ENCODE measurements around the gene NACC1. TPM values are rescaled to one million over a fixed set of nuclear protein-coding genes. Genes with fewer than 3 reads are reported as not detected.

NACC1 gene
- total RNA-seq, 1 experiment from 2014 or later: 55.9 TPM

DNA sequence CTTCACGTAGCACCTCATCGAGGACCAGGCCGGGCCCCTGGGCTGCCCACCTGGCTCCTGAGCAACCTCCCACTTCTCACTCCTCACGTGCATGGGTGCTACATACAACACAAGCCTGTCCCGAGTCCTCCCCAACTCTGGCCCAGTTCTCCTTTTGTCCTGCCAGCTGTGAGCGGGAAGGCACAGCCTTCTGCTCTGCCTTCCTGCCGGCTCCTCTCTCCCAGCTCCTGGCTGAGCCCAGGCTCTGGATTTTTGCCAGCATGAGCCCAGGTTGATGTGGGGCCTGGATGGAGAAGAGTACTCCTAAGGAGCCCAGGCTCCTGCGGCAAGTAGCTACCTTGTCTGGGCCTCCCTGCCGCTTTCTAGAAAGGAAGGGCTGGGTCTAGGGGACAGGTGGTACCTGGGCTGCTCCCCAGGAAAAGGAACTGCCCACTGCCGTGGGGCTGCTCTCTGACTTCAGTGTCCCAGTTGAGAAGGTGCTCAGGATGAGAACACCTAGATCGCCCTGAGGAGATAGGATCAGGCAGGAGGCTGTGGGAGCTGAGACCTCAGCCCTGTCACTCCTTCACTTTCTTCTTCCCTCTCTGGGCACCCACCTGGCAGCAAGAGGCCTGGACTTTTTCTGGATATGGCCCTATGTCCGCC, 39.0 kb upstream of the NACC1 start:
- TF ChIP-seq, protein P1, sequence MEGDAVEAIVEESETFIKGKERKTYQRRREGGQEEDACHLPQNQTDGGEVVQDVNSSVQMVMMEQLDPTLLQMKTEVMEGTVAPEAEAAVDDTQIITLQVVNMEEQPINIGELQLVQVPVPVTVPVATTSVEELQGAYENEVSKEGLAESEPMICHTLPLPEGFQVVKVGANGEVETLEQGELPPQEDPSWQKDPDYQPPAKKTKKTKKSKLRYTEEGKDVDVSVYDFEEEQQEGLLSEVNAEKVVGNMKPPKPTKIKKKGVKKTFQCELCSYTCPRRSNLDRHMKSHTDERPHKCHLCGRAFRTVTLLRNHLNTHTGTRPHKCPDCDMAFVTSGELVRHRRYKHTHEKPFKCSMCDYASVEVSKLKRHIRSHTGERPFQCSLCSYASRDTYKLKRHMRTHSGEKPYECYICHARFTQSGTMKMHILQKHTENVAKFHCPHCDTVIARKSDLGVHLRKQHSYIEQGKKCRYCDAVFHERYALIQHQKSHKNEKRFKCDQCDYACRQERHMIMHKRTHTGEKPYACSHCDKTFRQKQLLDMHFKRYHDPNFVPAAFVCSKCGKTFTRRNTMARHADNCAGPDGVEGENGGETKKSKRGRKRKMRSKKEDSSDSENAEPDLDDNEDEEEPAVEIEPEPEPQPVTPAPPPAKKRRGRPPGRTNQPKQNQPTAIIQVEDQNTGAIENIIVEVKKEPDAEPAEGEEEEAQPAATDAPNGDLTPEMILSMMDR (IDR thresholded peaks at IDR 0.05; ENCODE audit: unreplicated experiment): no peak
- H3K27ac Mint-ChIP-seq (ENCODE audit: low read depth, unreplicated experiment): no peak overlapping the region
- peaks cover 15% of the 10 kb centered on the region for H3K36me3 Mint-ChIP-seq (ENCODE audit: insufficient read depth, unreplicated experiment)
- no peak for DNase-seq (ENCODE audit: unreplicated experiment)
- H3K27me3 Mint-ChIP-seq (ENCODE audit: insufficient read depth, unreplicated experiment): no peaks in the 10 kb centered on the region
- no peak overlapping the region for H3K4me3 Mint-ChIP-seq (ENCODE audit: unreplicated experiment)
- BruUV-seq (replicated peaks): no TSS peak
- peaks cover 9% of the 10 kb centered on the region for H3K4me1 Mint-ChIP-seq (ENCODE audit: insufficient read depth, unreplicated experiment)
- intact Hi-C loops (cut with micrococcal nuclease): no loop called here
- H3K9me3 Mint-ChIP-seq (ENCODE audit: unreplicated experiment): no peaks in the 10 kb centered on the region
- POLR2A ChIA-PET: no interaction called here
- CTCF ChIA-PET: interaction anchor here (0.7 to 3.9 kb wide), 6 partner anchors 15 to 114 kb away, joined by 3 to 21 read pairs (median 5); no protein-coding TSS in a partner anchor

DNA sequence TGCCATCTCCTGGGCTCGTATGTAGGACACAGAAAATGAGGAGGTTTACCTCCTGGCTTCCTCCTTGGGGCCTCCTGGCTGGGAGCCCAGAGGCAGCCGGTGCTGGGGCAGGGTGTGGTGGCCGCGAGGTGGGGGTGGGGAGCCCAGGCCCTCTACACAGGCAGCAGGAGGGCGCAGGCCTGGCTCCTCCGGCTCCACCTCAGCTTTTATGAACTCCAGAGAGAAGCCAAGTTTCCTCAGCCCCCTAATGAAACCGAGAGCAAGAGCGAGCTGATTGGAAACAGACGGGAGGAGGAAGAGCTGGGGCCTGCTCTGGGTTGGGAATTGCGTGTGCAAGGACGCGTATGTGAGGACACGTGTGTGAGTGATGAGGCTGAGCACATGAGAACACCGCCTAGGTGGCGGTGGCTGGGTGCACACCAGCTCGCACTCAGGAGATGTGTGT, 38.5 kb upstream of the NACC1 start:
- no peak overlapping the region for H3K4me3 Mint-ChIP-seq (ENCODE audit: unreplicated experiment)
- POLR2A ChIA-PET: no interaction called here
- H3K27ac Mint-ChIP-seq (ENCODE audit: low read depth, unreplicated experiment): no peak overlapping the region
- DNase-seq (ENCODE audit: unreplicated experiment): no peak
- peaks cover 9% of the 10 kb centered on the region for H3K4me1 Mint-ChIP-seq (ENCODE audit: insufficient read depth, unreplicated experiment)
- TF ChIP-seq, protein P1 (IDR thresholded peaks at IDR 0.05; ENCODE audit: unreplicated experiment): no peak
- CTCF ChIA-PET: interaction anchor here (0.7 to 3.9 kb wide), 8 partner anchors 14 to 114 kb away, joined by 3 to 21 read pairs (median 4); no protein-coding TSS in a partner anchor
- intact Hi-C loops (cut with micrococcal nuclease): no loop called here
- H3K36me3 Mint-ChIP-seq (ENCODE audit: insufficient read depth, unreplicated experiment): peaks cover 13% of the 10 kb centered on the region
- no TSS peak for BruUV-seq (replicated peaks)
- H3K27me3 Mint-ChIP-seq (ENCODE audit: insufficient read depth, unreplicated experiment): no peaks in the 10 kb centered on the region
- H3K9me3 Mint-ChIP-seq (ENCODE audit: unreplicated experiment): no peaks in the 10 kb centered on the region

DNA sequence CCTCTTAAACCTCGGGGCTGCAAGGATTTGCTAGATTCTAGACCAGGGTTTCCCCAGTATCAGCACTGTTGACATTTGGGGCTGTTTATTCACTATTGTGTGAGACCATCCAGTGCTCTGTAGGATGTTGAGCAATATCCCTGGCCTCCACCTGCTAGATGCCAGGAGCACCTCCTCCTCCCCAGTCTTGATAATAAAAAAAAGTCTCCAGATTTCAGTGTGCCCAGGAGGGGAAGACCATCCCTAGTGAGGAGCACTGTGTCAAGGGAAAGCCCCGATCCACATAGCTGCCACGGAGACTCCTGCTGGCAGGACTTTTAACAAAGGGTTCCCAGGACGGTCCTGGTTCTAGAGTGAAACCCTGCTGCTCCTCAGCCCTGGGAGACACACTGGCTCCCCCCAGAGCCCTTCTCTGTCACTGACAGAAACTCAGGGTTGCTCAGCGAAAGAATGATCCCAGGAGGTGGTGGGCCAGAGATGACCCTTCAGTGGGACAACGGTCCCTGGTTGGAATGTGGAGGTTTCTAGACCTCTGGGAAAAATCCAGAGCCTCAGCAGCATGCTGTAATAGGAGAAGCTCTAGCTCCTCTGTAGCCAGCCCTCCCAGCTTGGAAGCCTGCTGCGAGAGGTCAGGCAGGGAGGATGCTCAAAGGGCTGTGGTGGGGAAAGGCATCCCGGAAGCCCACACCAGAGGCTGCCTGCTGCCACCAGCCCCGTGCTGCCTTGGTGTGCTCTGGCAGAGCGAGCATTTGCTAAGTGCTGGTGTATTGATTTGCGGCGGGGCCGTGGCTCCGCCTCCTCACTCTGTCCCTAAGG, 35.7 kb upstream of the NACC1 start:
- H3K36me3 Mint-ChIP-seq (ENCODE audit: insufficient read depth, unreplicated experiment): peaks cover 6% of the 10 kb centered on the region
- ChIA-PET POLR2A (interaction anchor here (0.5 kb wide), 1 partner anchor 209 kb away, joined by 4 read pairs; no protein-coding TSS in a partner anchor), CTCF (interaction anchor here (1.0 to 1.2 kb wide), 2 partner anchors 21 to 105 kb away, joined by 3 to 4 read pairs; no protein-coding TSS in a partner anchor)
- H3K27ac Mint-ChIP-seq (ENCODE audit: low read depth, unreplicated experiment): no peak overlapping the region
- H3K4me3 Mint-ChIP-seq (ENCODE audit: unreplicated experiment): no peak overlapping the region
- intact Hi-C loops (cut with micrococcal nuclease): no loop called here
- peaks cover 9% of the 10 kb centered on the region for H3K4me1 Mint-ChIP-seq (ENCODE audit: insufficient read depth, unreplicated experiment)
- no peak for DNase-seq (ENCODE audit: unreplicated experiment)
- H3K27me3 Mint-ChIP-seq (ENCODE audit: insufficient read depth, unreplicated experiment): no peaks in the 10 kb centered on the region
- H3K9me3 Mint-ChIP-seq (ENCODE audit: unreplicated experiment): no peaks in the 10 kb centered on the region
- BruUV-seq (replicated peaks): no TSS peak
- TF ChIP-seq, protein P1 (IDR thresholded peaks at IDR 0.05; ENCODE audit: unreplicated experiment): no peak

DNA sequence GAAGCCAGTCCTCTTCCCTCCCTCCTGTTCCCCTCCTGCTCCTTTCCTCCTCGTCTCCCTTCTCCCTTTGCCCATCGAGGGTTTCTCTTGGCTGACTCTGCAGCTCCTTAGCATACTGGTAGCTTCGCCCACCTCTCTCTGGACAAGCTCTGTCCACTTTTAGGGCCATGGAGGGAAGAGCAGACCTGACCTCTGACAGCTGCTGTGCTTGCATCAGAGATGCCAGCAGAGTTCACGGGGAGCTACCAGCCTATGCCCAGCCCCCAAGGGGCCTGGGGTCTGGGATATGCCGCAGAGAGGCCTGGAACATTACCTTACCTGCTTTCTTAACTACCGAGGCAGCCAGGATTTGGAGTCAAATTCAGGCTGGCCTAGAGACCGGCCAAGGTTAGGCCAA, 35.1 kb upstream of the NACC1 start:
- H3K27me3 Mint-ChIP-seq (ENCODE audit: insufficient read depth, unreplicated experiment): no peaks in the 10 kb centered on the region
- H3K4me1 Mint-ChIP-seq (ENCODE audit: insufficient read depth, unreplicated experiment): peaks cover 9% of the 10 kb centered on the region
- CTCF ChIA-PET: interaction anchor here (0.6 to 1.2 kb wide), 4 partner anchors 22 to 118 kb away, joined by 3 to 6 read pairs (median 4); no protein-coding TSS in a partner anchor
- BruUV-seq (replicated peaks): no TSS peak
- H3K9me3 Mint-ChIP-seq (ENCODE audit: unreplicated experiment): no peaks in the 10 kb centered on the region
- no peak overlapping the region for H3K27ac Mint-ChIP-seq (ENCODE audit: low read depth, unreplicated experiment)
- DNase-seq (ENCODE audit: unreplicated experiment): no peak
- POLR2A ChIA-PET: interaction anchor here (0.5 kb wide), 2 partner anchors 81 to 210 kb away, joined by 3 to 4 read pairs; no protein-coding TSS in a partner anchor
- TF ChIP-seq, protein P1 (IDR thresholded peaks at IDR 0.05; ENCODE audit: unreplicated experiment): no peak
- no peak overlapping the region for H3K4me3 Mint-ChIP-seq (ENCODE audit: unreplicated experiment)
- intact Hi-C loops (cut with micrococcal nuclease): no loop called here
- H3K36me3 Mint-ChIP-seq (ENCODE audit: insufficient read depth, unreplicated experiment): peaks cover 6% of the 10 kb centered on the region
